Measurements from ENCODE around the gene GNAI2.

DNA sequence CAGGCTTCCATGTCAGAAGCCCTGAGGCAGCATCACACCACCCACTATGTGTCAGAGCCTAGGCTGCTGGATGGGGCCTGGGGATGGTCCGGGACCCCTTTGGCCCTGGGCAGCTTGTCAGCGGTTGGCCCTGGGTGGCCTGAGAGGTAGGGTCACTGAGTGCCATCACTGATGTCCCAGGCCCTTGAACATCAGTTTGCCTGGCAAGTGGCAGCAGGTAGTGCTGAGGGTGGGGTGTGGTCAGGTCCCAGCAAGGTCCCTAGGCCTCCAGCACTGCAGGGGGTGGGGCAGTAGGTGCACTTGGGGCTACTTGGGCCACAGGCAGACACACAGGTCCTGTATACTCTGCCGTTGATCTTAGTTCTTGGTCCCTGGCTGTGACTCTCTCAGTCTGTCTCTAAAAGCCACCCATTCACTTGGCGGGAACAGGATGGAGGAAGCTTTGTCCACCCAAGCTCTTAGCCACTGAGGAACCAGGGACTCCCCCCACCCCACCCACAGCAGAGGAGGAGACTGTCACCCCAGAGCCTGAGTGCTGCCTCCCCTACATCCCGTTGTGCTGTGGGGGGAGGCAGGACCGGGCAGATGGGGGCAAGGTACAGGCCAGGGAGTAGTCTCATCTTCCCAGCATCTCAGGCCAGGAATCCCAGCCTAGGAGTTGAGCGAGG lies 5.8 kb downstream of the GNAI2 start:
- TF ChIP-seq, protein P1, sequence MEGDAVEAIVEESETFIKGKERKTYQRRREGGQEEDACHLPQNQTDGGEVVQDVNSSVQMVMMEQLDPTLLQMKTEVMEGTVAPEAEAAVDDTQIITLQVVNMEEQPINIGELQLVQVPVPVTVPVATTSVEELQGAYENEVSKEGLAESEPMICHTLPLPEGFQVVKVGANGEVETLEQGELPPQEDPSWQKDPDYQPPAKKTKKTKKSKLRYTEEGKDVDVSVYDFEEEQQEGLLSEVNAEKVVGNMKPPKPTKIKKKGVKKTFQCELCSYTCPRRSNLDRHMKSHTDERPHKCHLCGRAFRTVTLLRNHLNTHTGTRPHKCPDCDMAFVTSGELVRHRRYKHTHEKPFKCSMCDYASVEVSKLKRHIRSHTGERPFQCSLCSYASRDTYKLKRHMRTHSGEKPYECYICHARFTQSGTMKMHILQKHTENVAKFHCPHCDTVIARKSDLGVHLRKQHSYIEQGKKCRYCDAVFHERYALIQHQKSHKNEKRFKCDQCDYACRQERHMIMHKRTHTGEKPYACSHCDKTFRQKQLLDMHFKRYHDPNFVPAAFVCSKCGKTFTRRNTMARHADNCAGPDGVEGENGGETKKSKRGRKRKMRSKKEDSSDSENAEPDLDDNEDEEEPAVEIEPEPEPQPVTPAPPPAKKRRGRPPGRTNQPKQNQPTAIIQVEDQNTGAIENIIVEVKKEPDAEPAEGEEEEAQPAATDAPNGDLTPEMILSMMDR (IDR thresholded peaks at IDR 0.05) = no peak
- TF ChIP-seq POLR2A (IDR thresholded peaks at IDR 0.05) (no peak), EP300 (IDR thresholded peaks at IDR 0.05; ENCODE audit: low read depth) (no peak), POLR2AphosphoS5 (IDR thresholded peaks at IDR 0.05) (no peak)

Measured in transverse colon (tissue), 4 donors.